ENCODE data around the gene NACC1.

DNA sequence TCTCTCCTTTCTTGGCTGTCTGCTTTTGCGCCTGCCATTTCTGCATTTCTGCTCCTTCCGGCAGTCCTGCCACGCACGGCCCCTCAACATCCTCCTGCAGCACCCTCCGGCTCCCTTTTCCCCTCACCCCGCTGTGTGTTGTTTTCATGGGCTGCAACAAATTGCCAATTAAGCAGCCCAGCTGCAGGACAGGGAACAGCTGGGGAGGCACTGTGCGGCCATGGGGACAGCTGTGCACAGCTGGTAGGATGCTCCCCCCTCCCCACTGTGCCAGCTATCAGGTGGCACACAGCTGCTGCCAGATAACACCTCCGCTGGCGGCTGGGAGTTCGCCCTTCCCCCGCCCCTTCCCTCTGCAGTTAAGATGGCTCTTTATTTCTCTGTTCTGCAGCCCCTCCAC lies 40.8 kb upstream of the NACC1 start:
- TF ChIP-seq, protein P1, sequence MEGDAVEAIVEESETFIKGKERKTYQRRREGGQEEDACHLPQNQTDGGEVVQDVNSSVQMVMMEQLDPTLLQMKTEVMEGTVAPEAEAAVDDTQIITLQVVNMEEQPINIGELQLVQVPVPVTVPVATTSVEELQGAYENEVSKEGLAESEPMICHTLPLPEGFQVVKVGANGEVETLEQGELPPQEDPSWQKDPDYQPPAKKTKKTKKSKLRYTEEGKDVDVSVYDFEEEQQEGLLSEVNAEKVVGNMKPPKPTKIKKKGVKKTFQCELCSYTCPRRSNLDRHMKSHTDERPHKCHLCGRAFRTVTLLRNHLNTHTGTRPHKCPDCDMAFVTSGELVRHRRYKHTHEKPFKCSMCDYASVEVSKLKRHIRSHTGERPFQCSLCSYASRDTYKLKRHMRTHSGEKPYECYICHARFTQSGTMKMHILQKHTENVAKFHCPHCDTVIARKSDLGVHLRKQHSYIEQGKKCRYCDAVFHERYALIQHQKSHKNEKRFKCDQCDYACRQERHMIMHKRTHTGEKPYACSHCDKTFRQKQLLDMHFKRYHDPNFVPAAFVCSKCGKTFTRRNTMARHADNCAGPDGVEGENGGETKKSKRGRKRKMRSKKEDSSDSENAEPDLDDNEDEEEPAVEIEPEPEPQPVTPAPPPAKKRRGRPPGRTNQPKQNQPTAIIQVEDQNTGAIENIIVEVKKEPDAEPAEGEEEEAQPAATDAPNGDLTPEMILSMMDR (IDR thresholded peaks at IDR 0.05) = no peak
- TF ChIP-seq POLR2A (IDR thresholded peaks at IDR 0.05) = no peak
- TF ChIP-seq POLR2AphosphoS5 (IDR thresholded peaks at IDR 0.05) = no peak

Measured in stomach (tissue), 4 donors.